Measurements from ENCODE around the gene PLPP1. TPM values are rescaled to one million over a fixed set of nuclear protein-coding genes. Genes with fewer than 3 reads are reported as not detected.

PLPP1 gene
- total RNA-seq, 2 experiments from 2014 or later = 2.9 to 3.0 TPM

DNA sequence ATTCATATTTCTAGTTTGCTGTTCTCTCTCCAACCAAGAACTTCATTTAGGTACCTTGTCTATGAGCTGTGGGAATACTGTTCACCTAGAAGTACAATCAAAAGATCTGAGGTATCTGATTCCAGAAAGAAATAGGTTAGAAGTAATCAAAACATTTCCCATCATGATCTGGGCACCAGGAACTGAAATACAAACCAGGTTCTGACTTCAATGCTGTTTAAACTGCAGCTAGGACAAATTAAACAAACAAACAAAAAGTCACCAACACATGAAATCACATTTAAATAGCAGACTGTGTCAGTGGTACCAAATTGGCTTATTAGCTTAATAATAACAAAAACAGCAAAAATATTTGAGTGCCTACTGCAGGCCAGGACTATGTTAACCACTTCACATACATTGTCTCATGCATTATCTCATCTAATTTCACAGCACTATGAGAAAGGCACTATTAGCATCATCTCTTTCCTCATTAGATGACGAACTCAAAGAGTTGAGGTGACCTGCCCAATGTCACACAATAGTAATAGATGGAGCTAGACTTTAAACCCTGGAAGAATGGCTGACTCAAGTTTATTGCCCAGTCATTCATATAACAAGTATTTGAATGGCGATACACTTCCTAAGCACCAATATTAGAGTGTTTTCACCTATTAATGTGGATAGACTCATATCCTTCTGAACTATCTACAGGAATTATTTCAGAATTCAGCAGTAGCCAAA, 14.5 kb downstream of the PLPP1 start:
- Mint-ChIP-seq H3K4me3 (no peak overlapping the region), H3K36me3 (ENCODE audit: low read depth) (no peaks in the 10 kb centered on the region), H3K27ac (no peak overlapping the region), H3K4me1 (ENCODE audit: low read depth) (peaks cover 6% of the 10 kb centered on the region), H3K9me3 (no peaks in the 10 kb centered on the region), H3K27me3 (no peaks in the 10 kb centered on the region)
- TF ChIP-seq, protein P1, sequence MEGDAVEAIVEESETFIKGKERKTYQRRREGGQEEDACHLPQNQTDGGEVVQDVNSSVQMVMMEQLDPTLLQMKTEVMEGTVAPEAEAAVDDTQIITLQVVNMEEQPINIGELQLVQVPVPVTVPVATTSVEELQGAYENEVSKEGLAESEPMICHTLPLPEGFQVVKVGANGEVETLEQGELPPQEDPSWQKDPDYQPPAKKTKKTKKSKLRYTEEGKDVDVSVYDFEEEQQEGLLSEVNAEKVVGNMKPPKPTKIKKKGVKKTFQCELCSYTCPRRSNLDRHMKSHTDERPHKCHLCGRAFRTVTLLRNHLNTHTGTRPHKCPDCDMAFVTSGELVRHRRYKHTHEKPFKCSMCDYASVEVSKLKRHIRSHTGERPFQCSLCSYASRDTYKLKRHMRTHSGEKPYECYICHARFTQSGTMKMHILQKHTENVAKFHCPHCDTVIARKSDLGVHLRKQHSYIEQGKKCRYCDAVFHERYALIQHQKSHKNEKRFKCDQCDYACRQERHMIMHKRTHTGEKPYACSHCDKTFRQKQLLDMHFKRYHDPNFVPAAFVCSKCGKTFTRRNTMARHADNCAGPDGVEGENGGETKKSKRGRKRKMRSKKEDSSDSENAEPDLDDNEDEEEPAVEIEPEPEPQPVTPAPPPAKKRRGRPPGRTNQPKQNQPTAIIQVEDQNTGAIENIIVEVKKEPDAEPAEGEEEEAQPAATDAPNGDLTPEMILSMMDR (IDR thresholded peaks at IDR 0.05) = no peak
- Histone ChIP-seq H3K27me3 (ENCODE audit: control insufficient read depth in 1 of 2, insufficient read depth in 2 of 2, low read length in 2 of 2) (no peaks in the 10 kb centered on the region), H3K9me3 (ENCODE audit: control insufficient read depth in 1 of 2, insufficient read depth in 1 of 2, low read length in 2 of 2) (no peaks in the 10 kb centered on the region), H3K4me1 (ENCODE audit: insufficient read depth, low read length) (no peaks in the 10 kb centered on the region), H3K4me3 (ENCODE audit: low read length) (no peak overlapping the region), H3K36me3 (ENCODE audit: insufficient read depth, low read length) (no peaks in the 10 kb centered on the region), H3K27ac (ENCODE audit: low read depth in 1 of 2, low read length in 2 of 2) (no peak overlapping the region)
- DNase-seq (no peak), ATAC-seq (ENCODE audit: poor library complexity) (no peak)
- CTCF ChIA-PET = no interaction called here
- intact Hi-C loops (cut with DNase I, micrococcal nuclease) = no loop called here
- POLR2A ChIA-PET = no interaction called here

DNA sequence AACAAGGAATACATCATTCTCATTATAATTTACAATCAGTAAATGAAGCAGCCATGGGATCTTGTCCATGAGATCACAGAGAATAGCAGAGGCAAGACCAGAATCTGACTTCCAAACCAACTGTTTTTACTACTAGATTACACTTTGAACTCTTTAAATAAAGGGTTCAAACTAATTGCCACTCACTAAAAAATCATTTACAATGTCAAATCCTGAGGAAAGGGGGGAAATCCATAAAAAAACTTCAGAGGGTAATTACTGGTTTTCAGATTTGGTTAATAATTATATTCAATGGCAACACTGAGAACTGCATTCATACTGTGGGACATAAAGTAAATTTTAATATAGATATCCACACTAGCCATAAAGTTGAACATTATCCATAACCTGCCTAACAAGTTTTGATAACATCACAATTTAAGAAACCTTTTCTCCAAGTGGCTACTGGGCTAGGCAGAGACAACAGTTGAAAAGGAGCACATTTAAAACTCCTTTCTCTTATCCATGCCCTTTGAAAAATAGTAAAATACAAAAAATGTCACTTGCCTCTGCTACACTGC, 15.9 kb downstream of the PLPP1 start:
- H3K4me3 Mint-ChIP-seq = no peak overlapping the region

DNA sequence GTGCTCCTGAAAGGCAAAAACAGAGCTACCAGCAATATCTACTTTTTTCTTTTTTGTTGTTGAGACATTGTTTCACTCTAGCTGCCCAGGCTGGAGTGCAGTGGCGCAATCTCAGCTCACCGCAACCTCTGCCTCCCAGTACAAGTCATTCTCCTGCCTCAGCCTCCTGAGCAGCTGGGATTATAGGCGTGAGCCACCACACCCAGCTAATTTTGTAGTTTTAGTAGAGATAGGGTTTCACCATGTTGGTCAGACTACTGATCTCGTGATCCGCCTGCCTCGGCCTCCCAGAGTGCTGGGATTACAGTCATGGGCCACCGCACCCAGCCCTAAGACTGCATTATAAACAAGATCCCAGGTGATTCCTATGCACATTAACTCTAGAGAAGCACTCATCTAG, 17.0 kb downstream of the PLPP1 start:
- intact Hi-C loops (cut with DNase I, micrococcal nuclease) = no loop called here
- DNase-seq (no peak), ATAC-seq (ENCODE audit: poor library complexity) (no peak)
- ChIA-PET CTCF (interaction anchor here (0.9 kb wide), 1 partner anchor 14 kb away, joined by 5 read pairs; no protein-coding TSS in a partner anchor), POLR2A (no interaction called here)
- no peaks in the 10 kb centered on the region for H3K4me1 ChIP-seq (ENCODE audit: insufficient read depth, low read length)
- Mint-ChIP-seq H3K36me3 (ENCODE audit: low read depth) (no peaks in the 10 kb centered on the region), H3K9me3 (no peaks in the 10 kb centered on the region), H3K27ac (no peak overlapping the region), H3K4me1 (ENCODE audit: low read depth) (peaks cover 15% of the 10 kb centered on the region), H3K27me3 (no peaks in the 10 kb centered on the region), H3K4me3 (no peak overlapping the region)
- no peaks in the 10 kb centered on the region for H3K27me3 ChIP-seq (ENCODE audit: control insufficient read depth in 1 of 2, insufficient read depth in 2 of 2, low read length in 2 of 2)
- TF ChIP-seq, protein P1 (IDR thresholded peaks at IDR 0.05) = no peak
- H3K9me3 ChIP-seq (ENCODE audit: control insufficient read depth in 1 of 2, insufficient read depth in 1 of 2, low read length in 2 of 2) = no peaks in the 10 kb centered on the region
- no peak overlapping the region for H3K4me3 ChIP-seq (ENCODE audit: low read length)
- H3K36me3 ChIP-seq (ENCODE audit: insufficient read depth, low read length) = no peaks in the 10 kb centered on the region
- no peak overlapping the region for H3K27ac ChIP-seq (ENCODE audit: low read depth in 1 of 2, low read length in 2 of 2)

More for the DNA sequence above, 15.9 kb downstream of the PLPP1 start:
- H3K27ac ChIP-seq (ENCODE audit: low read depth in 1 of 2, low read length in 2 of 2) = no peak overlapping the region
- Mint-ChIP-seq H3K4me1 (ENCODE audit: low read depth) (peaks cover 15% of the 10 kb centered on the region), H3K9me3 (no peaks in the 10 kb centered on the region), H3K27ac (no peak overlapping the region), H3K36me3 (ENCODE audit: low read depth) (no peaks in the 10 kb centered on the region), H3K27me3 (no peaks in the 10 kb centered on the region)
- POLR2A ChIA-PET = no interaction called here
- no peaks in the 10 kb centered on the region for H3K36me3 ChIP-seq (ENCODE audit: insufficient read depth, low read length)
- no peaks in the 10 kb centered on the region for H3K9me3 ChIP-seq (ENCODE audit: control insufficient read depth in 1 of 2, insufficient read depth in 1 of 2, low read length in 2 of 2)
- H3K4me3 ChIP-seq (ENCODE audit: low read length) = no peak overlapping the region
- DNase-seq = no peak
- no peaks in the 10 kb centered on the region for H3K4me1 ChIP-seq (ENCODE audit: insufficient read depth, low read length)
- ATAC-seq (ENCODE audit: poor library complexity) = no peak
- CTCF ChIA-PET = no interaction called here
- TF ChIP-seq, protein P1 (IDR thresholded peaks at IDR 0.05) = no peak
- H3K27me3 ChIP-seq (ENCODE audit: control insufficient read depth in 1 of 2, insufficient read depth in 2 of 2, low read length in 2 of 2) = no peaks in the 10 kb centered on the region
- intact Hi-C loops (cut with DNase I, micrococcal nuclease) = no loop called here
